HTERT RPE-1 (cell line): Measurements from ENCODE around the gene SP7.
"Not testable (repeated sequence)": the region's sequence is repeated elsewhere in the genome, so short reads cannot be mapped to it uniquely, and the experiment has no call there.

Experiments
- in situ Hi-C: fragments of 300-500 bp; cut with MboI; formaldehyde crosslinking; loops from 4 replicates; pipeline ENCODE4 v1.14.3; 2020; ENCODE audit warnings: low sequenced_read_pairs

SP7 gene

DNA sequence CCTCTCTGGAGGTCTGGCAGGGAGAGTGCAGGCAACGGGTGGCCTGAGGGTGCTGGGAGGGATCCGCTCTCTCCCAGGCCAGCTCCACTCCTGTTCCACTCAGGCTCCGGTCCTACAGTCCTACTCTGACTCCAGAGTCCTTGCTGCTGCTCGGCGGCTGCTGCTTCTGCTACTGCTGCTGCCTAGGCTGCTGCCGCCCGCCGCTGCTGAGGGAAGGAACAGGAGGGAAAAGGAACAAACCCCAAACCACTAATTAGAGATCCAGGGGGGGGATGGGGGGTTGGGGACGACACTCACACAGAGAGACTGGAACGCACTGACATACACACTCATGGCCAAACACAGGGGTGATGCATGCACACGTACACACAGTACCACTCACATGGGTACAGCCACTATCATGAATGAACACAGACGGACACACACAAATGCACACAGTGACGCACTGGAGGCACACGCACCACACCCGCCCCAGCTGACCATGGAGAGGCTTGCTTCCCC lies at the start of gene SP7:
Gene SP7, minus strand, starts transcription at position 174 of the 501 bp plus-strand sequence. CDS start 708 bp downstream, outside the sequence.
- in situ Hi-C loops: loop anchor here (25.0 kb wide), 1 partner anchor 101 kb away; the partner anchor contains the start of gene PRR13

GRCh38 chr12:53383258-53383657 lies 47.1 kb upstream of the SP7 start:
- in situ Hi-C loops: no loop called here

DNA sequence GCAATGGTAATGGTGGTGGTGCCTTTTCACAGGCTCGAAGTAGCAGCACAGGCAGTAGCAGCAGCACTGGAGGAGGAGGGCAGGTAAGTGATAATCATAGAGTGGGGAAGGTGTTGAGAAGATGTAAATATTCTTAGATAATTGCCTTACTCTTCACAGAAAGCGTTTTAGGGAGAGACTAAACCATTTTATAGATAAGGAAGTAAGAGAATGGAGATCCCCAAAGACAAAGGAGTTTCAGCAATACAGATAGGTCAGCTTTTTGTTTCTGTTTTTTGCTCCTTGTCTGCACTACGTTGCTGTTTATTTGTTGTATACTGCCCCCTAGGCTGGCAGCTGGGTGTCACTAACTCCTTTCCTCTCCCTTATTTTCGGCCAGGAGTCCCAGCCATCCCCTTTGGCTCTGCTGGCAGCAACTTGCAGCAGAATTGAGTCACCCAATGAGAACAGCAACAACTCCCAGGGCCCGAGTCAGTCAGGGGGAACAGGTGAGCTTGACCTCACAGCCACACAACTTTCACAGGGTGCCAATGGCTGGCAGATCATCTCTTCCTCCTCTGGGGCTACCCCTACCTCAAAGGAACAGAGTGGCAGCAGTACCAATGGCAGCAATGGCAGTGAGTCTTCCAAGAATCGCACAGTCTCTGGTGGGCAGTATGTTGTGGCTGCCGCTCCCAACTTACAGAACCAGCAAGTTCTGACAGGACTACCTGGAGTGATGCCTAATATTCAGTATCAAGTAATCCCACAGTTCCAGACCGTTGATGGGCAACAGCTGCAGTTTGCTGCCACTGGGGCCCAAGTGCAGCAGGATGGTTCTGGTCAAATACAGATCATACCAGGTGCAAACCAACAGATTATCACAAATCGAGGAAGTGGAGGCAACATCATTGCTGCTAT lies 45.8 kb upstream of the SP7 start:
- in situ Hi-C loops: no loop called here

DNA sequence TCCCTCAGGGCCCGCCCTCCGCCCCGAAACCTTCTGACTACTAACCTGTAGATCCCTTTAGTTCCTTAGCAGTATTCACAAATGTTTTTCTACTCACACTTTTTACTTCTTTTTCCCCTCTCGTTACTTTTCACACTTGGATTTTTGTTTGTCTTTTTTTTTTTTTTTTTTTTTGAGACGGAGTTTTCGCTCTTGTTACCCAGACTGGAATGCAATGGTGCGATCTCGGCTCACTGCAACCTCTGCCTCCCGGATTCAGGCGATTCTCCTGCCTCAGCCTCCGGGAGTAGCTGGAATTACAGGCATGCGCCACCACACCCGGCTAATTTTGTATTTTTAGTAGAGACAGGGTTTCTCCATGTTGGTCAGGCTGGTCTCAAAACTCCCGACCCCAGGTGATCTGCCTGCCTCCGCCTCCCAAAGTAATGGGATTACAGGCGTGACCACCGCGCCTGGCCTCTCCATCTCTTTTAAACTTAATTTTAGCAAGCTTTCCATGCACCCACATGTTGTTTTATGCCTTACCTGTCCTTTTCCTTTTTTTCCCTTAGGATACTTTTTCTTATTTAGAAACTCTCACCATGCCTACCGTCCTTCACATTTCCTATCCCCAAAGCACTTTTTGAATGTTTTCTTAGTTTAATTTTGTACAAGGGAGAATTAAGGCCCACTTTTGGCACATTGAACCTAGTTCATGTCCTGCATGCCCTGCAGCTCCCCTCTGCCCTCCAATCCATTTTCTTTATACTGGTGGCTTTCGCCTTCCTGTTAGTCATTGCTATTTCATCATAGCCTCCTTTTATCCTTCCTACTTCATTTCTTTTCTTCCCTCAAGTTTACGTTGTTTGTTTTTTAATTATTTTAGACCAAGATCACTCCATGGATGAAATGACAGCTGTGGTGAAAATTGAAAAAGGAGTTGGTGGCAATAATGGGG lies 44.9 kb upstream of the SP7 start:
- in situ Hi-C loops: no loop called here

DNA sequence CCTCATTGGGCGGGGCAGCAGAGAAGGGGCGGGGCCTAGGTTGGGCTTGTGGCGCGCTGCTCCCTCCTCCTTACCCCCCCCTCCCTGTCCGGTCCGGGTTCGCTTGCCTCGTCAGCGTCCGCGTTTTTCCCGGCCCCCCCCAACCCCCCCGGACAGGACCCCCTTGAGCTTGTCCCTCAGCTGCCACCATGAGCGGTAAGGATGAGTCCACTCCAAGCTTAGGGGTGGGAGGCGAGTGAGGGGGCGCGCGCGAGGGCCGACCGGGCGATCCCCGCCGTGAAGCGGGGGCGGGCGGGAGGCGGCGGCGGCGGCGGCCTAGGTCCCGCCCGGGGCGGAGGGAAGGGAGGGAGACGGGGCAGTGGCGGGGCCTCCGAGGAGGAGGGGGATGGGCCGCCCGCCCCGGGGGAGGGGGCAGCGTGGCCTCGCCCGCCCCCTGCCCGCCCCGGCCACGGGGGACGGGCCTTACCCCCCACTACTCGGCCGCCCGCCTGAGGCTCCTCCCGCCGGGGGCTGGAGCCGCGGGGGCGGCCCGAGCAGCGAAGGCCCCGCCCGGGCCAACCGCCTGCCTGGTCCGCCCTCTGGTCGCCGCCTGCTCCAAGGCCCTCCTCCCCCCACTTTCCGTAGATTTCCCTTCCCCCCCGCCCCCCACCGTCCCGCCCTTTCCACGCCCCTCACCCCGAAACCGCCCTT lies 44.1 kb upstream of the SP7 start, which contains the start of gene SP1:
Gene SP1, plus strand, starts transcription at position 73 of the 690 bp plus-strand sequence. Its CDS starts 116 bp downstream, at position 189.
- in situ Hi-C loops: no loop called here

- in situ Hi-C loops: no loop called here
These were observed 43.4 kb upstream of the SP7 start for GRCh38 chr12:53379389-53380103.

- in situ Hi-C loops: no loop called here
These were observed 42.7 kb upstream of the SP7 start for GRCh38 chr12:53378724-53379388.

- in situ Hi-C loops: no loop called here
These were observed 42.1 kb upstream of the SP7 start for GRCh38 chr12:53378222-53378621.

- in situ Hi-C loops: no loop called here
These were observed 40.6 kb upstream of the SP7 start for GRCh38 chr12:53376747-53377146.

GRCh38 chr12:53374277-53374676 lies 38.1 kb upstream of the SP7 start:
- in situ Hi-C loops: not testable (repeated sequence)

DNA sequence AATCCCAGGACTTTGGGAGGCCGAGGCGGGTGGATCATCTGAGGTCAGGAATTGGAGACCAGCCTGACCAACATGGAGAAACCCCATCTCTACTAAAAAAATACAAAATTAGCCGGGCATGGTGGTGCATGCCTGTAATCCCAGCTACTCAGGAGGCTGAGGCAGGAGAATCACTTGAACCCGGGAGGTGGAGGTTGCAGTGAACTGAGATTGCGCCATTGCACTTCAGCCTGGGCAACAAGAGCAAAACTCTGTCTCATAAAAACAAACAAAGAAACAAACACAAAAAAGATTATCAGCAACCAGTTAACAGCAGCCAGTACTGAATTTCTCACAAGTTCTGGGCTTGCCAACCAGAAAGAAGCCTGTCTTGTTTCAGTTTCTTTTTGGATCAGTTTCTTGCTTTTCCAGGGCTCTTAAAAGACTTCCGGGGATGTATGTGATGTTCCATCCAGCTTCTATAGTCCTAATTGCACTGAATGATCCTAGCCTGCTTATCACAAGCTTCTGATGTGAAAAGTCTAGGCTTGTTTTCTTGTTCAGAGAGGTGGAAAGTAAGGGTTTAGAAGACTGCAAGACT lies 37.5 kb upstream of the SP7 start:
- in situ Hi-C loops: not testable (repeated sequence)

GRCh38 chr12:53365245-53365904 lies 29.2 kb upstream of the SP7 start:
- in situ Hi-C loops: no loop called here

GRCh38 chr12:53361638-53362037 lies 25.5 kb upstream of the SP7 start:
- in situ Hi-C loops: not testable (repeated sequence)

GRCh38 chr12:53358836-53359419 lies 22.8 kb upstream of the SP7 start:
- in situ Hi-C loops: no loop called here

GRCh38 chr12:53355121-53355520 lies 19.0 kb upstream of the SP7 start:
- in situ Hi-C loops: no loop called here

GRCh38 chr12:53353257-53353655 lies 17.1 kb upstream of the SP7 start:
- in situ Hi-C loops: no loop called here

DNA sequence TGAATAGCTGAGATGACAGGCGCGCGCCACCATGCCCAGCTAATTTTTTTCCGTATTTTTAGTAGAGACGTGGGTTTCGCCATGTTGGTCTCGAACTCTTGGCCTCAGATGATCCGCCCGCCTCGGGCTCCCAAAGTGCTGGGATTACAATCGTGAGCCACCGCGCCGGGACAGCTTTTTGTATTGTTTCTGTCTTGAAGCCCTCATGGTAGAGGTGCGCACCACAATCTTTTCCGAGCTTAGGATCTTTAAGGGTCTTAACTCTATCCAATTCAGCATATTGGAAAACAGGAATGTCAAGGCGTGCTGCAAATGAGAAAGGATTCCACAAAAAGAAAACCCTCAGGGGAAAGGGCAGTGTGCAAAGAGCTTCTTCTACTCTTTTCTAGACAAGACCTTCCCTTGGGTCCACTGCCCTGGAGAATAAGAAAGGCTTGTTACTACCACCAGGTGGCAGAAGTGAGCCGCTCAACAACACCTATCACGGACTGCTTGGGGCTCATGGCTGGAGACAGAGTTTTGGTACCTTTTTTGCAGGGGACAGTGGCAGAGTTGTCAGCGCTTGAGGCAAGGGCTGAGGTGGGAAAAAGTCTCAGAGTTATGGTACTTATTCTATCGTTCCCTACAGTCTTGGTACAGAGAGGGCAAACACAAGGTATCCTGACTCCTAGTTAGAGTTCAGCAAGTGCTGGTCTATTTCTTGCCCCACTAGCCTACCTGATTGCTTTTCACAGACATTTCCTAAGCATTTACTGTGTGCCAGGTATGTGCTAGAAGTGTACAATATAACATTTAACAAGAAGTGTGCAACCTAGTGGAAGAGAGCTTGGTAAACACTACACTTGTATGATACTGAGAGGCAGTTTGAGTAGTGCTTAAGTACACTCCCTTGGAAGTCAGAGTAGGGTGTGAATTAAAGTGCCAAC lies 16.4 kb upstream of the SP7 start:
- in situ Hi-C loops: no loop called here
